OCI-LY3 (cell line): Measurements from ENCODE around the gene MRPL2.

ENCODE experiments used
- CTCF ChIP-seq: fragments of 200-600, 300-600 bp; sonication (generic); IDR thresholded peaks from 2 replicates; pipeline ENCODE4 v1.5.1; 2014; ENCODE audit warnings: antibody characterized with exemption, low read length, low read depth
- EZH2phosphoT487 ChIP-seq: fragments of 200-600 bp; shearing (Covaris generic); IDR thresholded peaks from 2 replicates; pipeline ENCODE4 v1.6.1; 2018; ENCODE audit warnings: antibody characterized with exemption, mixed run types, low read depth

- TF ChIP-seq CTCF (no peak), EZH2phosphoT487 (no peak)
Observed at GRCh38 chr6:43037706-43038105, 21.5 kb downstream of the MRPL2 start.
